GM12891 (cell line): ENCODE measurements around the gene HUS1.

ENCODE experiments used
- POLR2A ChIP-seq: IDR thresholded peaks from 2 replicates; pipeline ENCODE4 v1.6.1; 2011; ENCODE audit warnings: low read depth, low read length, control low read depth
- POLR2AphosphoS5 ChIP-seq: IDR thresholded peaks from 2 replicates; pipeline ENCODE4 v1.6.1; 2011; ENCODE audit warnings: low read depth, low read length, control low read depth
- TAF1 ChIP-seq: IDR thresholded peaks from 2 replicates; pipeline ENCODE4 v1.6.1; 2011; ENCODE audit warnings: low read depth, low read length, control low read depth

- no peak for TF ChIP-seq POLR2A
- no peak for TF ChIP-seq POLR2AphosphoS5
- TF ChIP-seq TAF1 = no peak
Observed at GRCh38 chr7:48009257-48009656, 29.8 kb upstream of the HUS1 start.
